Measurements from ENCODE around the gene DRAM2. TPM values are rescaled to one million over a fixed set of nuclear protein-coding genes. Genes with fewer than 3 reads are reported as not detected.
A peak's percentile ranks its signal among the peaks of the same experiment; 100 is the strongest.

The DRAM2 gene
- total RNA-seq, 2 donors from 2014 or later, result 11.9 to 27.5 TPM

DNA sequence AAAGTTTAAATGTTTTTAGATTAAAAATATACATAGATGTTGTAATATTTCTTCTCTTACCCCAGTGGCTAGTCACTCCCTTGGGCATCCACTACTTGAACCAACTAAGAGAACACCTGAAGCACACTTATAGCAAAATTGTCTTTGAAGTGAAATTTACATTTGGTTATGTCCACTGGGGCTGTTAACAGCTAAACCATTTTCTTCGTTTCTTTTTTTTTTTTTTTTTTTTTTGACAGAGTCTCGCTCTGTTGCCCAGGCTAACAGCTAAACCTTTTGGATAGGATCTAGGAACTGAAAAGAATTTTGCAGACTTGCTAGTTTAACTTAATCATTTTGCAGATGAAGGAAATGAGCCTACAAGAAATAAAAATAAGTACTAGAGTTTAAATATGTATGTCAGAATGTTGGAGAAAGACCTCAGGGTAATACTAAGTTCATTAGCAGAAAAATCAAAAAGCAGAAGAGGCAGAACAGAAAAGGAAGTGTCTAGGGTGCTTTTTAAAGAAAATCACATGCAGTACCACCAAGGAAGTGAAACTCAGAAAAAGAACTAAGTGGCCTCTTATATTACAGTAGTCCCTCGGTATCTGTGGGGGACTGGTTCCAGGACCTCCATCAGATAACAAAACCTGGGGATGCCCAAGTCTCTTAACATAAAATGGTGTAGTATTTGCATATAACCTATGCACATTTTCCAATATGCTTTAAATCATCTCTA lies 11.8 kb downstream of the DRAM2 start:
- WGBS, 2 donors, result 78 to 79% methylated on average over 3 of the region's 3 CpGs
- peaks cover 0 to 7% of the 10 kb centered on the region in 2 donors for H3K36me3 ChIP-seq (replicated peaks in 1 of 2; ENCODE audit: insufficient read depth in 1 of 2, low read depth in 2 of 2)
- no peaks in the 10 kb centered on the region for H3K4me1 ChIP-seq
- no peaks in the 10 kb centered on the region for H3K27me3 ChIP-seq
- TF ChIP-seq POLR2A (IDR thresholded peaks at IDR 0.05), result no peak
- TF ChIP-seq, protein P1, sequence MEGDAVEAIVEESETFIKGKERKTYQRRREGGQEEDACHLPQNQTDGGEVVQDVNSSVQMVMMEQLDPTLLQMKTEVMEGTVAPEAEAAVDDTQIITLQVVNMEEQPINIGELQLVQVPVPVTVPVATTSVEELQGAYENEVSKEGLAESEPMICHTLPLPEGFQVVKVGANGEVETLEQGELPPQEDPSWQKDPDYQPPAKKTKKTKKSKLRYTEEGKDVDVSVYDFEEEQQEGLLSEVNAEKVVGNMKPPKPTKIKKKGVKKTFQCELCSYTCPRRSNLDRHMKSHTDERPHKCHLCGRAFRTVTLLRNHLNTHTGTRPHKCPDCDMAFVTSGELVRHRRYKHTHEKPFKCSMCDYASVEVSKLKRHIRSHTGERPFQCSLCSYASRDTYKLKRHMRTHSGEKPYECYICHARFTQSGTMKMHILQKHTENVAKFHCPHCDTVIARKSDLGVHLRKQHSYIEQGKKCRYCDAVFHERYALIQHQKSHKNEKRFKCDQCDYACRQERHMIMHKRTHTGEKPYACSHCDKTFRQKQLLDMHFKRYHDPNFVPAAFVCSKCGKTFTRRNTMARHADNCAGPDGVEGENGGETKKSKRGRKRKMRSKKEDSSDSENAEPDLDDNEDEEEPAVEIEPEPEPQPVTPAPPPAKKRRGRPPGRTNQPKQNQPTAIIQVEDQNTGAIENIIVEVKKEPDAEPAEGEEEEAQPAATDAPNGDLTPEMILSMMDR (IDR thresholded peaks at IDR 0.05), result no peak
- ATAC-seq (no peak), DNase-seq (no peak)
- H3K9me3 ChIP-seq, result no peaks in the 10 kb centered on the region
- H3K27ac ChIP-seq, result no peak overlapping the region
- intact Hi-C loops (cut with DNase I), result no loop called here
- no peak overlapping the region for H3K4me3 ChIP-seq

DNA sequence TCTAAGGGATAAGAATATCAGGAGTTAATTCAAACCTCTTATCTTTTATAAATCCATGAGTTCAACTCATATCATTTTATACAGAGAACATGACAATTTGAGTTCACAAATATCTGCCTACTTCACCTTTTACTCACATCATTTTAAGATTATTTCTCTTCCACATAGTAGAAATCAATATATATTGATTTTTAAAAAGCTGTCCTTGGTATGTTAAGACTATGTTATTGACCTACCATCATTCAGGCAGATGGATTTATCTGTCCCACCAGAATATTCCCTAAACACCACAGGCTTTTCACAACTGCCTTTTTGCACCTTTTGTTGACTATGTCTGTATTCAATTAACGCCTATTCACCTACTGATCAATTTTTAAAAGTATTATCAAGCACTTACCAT lies 13.5 kb downstream of the DRAM2 start:
- Histone ChIP-seq H3K4me3 (no peak overlapping the region), H3K27ac (no peak overlapping the region), H3K36me3 (replicated peaks in 1 of 2; ENCODE audit: insufficient read depth in 1 of 2, low read depth in 2 of 2) (peaks cover 0 to 7% of the 10 kb centered on the region in 2 donors), H3K4me1 (no peaks in the 10 kb centered on the region), H3K27me3 (no peaks in the 10 kb centered on the region), H3K9me3 (no peaks in the 10 kb centered on the region)
- TF ChIP-seq POLR2A (IDR thresholded peaks at IDR 0.05), result no peak
- TF ChIP-seq, protein P1 (IDR thresholded peaks at IDR 0.05), result no peak
- intact Hi-C loops (cut with DNase I), result no loop called here
- 90 to 96% methylated on average over 1 of the region's 1 CpG for WGBS, 2 donors
- DNase-seq (no peak), ATAC-seq (no peak)

DNA sequence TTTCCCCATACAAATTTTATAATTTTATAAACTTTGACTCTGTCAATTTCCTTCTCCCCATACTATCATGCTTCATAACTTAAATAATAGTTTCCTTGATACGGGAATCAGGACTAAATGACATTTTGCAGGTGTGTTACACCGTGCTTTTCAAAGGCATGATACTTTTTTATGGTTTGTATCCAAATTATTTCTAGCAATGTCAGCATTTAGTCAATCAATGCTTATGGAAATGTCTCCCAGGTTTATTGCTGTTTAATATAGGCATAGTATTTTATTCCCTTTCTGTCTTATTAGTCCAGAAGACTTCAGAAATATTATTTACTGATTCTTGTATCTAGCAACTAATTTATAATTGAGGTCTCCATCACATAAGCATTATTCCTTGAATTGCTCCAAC lies 23.4 kb downstream of the DRAM2 start:
- Histone ChIP-seq H3K4me1 (no peaks in the 10 kb centered on the region), H3K27ac (no peak overlapping the region), H3K4me3 (no peak overlapping the region), H3K9me3 (no peaks in the 10 kb centered on the region), H3K27me3 (no peaks in the 10 kb centered on the region), H3K36me3 (replicated peaks in 1 of 2; ENCODE audit: insufficient read depth in 1 of 2, low read depth in 2 of 2) (peaks cover 7 to 9% of the 10 kb centered on the region in 2 donors)
- no peak for DNase-seq
- intact Hi-C loops (cut with DNase I), result no loop called here
- WGBS, 2 donors, result 97% methylated on average over 2 of the region's 2 CpGs
- ATAC-seq, result no peak
- TF ChIP-seq, protein P1 (IDR thresholded peaks at IDR 0.05), result no peak
- TF ChIP-seq POLR2A (IDR thresholded peaks at IDR 0.05), result no peak

DNA sequence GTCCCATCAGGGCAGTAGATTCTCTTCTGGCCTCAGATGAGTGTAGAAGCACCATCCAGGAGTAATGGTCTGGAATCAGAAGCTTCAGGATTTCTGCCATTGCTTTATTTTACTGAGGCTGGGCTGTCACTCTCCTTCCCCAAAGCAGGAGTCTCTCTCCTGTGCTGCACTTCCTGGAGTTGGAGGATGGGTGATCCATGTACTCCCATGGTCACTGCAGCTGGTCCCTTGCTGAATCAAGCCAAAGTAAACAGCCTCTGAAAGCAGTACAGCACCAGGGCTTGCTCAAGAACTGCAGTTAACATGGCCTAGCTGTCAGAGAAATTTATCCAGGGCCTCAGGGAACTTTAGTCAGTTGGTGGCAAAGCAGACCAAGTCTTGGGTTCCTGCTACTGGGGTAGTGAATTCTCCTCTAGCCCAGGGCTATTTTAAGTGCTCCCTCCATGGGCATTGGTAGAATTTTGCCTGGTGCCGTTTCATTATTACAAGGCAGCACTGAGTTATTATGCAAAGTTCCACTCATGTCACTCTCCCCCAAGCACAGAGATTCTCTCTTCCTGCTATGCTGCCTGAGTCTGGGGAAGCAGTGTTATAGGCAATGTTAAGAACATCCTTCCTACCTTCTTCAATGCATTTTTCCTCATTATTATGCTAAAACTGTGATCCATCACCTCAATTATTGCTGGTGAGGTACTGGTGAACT lies 29.5 kb downstream of the DRAM2 start:
- Histone ChIP-seq H3K27ac (peak overlapping the region in 1 of 4 donors; percentile 7), H3K4me1 (peaks cover 7% of the 10 kb centered on the region), H3K36me3 (replicated peaks in 1 of 2; ENCODE audit: insufficient read depth in 1 of 2, low read depth in 2 of 2) (no peaks in the 10 kb centered on the region), H3K27me3 (no peaks in the 10 kb centered on the region), H3K9me3 (no peaks in the 10 kb centered on the region), H3K4me3 (no peak overlapping the region)
- DNase-seq, result peak; percentile 47 to 81 (median 71)
- TF ChIP-seq, protein P1 (IDR thresholded peaks at IDR 0.05), result peak in 1 of 7 experiments; percentile 5
- TF ChIP-seq POLR2A (IDR thresholded peaks at IDR 0.05), result no peak
- WGBS, 2 donors, result 71 to 94% methylated on average over 1 of the region's 1 CpG
- intact Hi-C loops (cut with DNase I), result no loop called here
- ATAC-seq, result peak; percentile 59
